GM12873 (cell line): ENCODE results near the gene PAFAH1B1.

Experiments
- CTCF ChIP-seq: IDR thresholded peaks from 2 replicates; pipeline ENCODE4 v1.5.1; 2012; ENCODE audit warnings: low read depth, mild to moderate bottlenecking, moderate library complexity, low read length, control low read depth; ENCODE audit not compliant: insufficient read depth; ENCODE audit errors: missing control alignments

Gene PAFAH1B1

GRCh38 chr17:2724784-2725164, 131.3 kb downstream of the PAFAH1B1 start:
- TF ChIP-seq CTCF = no peak

GRCh38 chr17:2730764-2731353, 137.4 kb downstream of the PAFAH1B1 start:
- no peak for TF ChIP-seq CTCF

- TF ChIP-seq CTCF = no peak
These were observed 138.4 kb downstream of the PAFAH1B1 start for GRCh38 chr17:2731807-2732206.

GRCh38 chr17:2734939-2735338, 141.5 kb downstream of the PAFAH1B1 start:
- TF ChIP-seq CTCF = no peak
